Heart left ventricle (tissue), 13 donors: ENCODE data around the gene MS4A15.

Source experiments
- CTCF ChIP-seq, 12 donors: fragments of 200-600 bp; sonication (generic) in 4 of 12; IDR thresholded peaks; one replicate each; pipeline versions ENCODE4 v1.5.0 to v1.8.0; 2018 to 2022; ENCODE audit warnings: antibody characterized with exemption in 12 of 12, mild to moderate bottlenecking in 5 of 12
- POLR2A ChIP-seq, 2 donors: fragments of 450-650 bp; IDR thresholded peaks; one replicate each; pipeline ENCODE4 v1.6.1; 2017; ENCODE audit warnings: antibody characterized with exemption in 2 of 2, mild to moderate bottlenecking in 2 of 2, moderate library complexity in 2 of 2
- donor health status: ischemic (EF 13 %, LVEDD 7.1; RV severe dilation, severe dysfunction).
- donor health status: DM: no; HTN: yes; CAD: no.
- donor health status: DM: no; HTN: no; CAD: no.
- donor health status: ischemic (EF 25% LVEDD 6.9; RV normal size, moderate dysfunction).
- donor health status: ischemic (EF 25% LVEDD 5.7; RV mildly dilated, moderate dysfunction).
- donor health status: ischemic (EF 35%, LVEDD 5.7; RV mildly dilated, moderate dysfunction).
- donor health status: nonischemic (EF 11% LVEDD 7.7; RV severe dilation, severe dysfunction).
- donor health status: DM: yes; HTN: yes; CAD: no.
- donor health status: PGD.
- donor health status: ischemic (EF 29% LVEDD 5.4; RV normal size, mild dysfunction).
- donor health status: nonischemic (EF 23%, LVEDD 6.1; RV moderate dilation, normal function).

GRCh38 chr11:60814112-60814511, 57.4 kb downstream of the MS4A15 start:
- TF ChIP-seq CTCF (IDR thresholded peaks at IDR 0.05): no peak
- TF ChIP-seq POLR2A (IDR thresholded peaks at IDR 0.05): no peak
